ENCODE data around the gene NT5DC2.

The NT5DC2 gene

GRCh38 chr3:52541050-52541449 is 7.4 kb upstream of the NT5DC2 start:
- no peak for TF ChIP-seq ZBTB7A (IDR thresholded peaks at IDR 0.05; ENCODE audit: low read depth)
- no peak for TF ChIP-seq TCF12 (IDR thresholded peaks at IDR 0.05; ENCODE audit: low read depth)
- no peak for TF ChIP-seq YY1 (IDR thresholded peaks at IDR 0.05; ENCODE audit: low read depth)
- no peak for TF ChIP-seq CEBPB (IDR thresholded peaks at IDR 0.05)
- no peak for TF ChIP-seq NFIC (IDR thresholded peaks at IDR 0.05)
- TF ChIP-seq, protein P1, sequence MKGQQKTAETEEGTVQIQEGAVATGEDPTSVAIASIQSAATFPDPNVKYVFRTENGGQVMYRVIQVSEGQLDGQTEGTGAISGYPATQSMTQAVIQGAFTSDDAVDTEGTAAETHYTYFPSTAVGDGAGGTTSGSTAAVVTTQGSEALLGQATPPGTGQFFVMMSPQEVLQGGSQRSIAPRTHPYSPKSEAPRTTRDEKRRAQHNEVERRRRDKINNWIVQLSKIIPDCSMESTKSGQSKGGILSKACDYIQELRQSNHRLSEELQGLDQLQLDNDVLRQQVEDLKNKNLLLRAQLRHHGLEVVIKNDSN (IDR thresholded peaks at IDR 0.05): no peak
- TF ChIP-seq TEAD4 (IDR thresholded peaks at IDR 0.05): no peak
- no peak for TF ChIP-seq MAX (IDR thresholded peaks at IDR 0.05)
- TF ChIP-seq TAF1 (IDR thresholded peaks at IDR 0.05; ENCODE audit: low read depth): no peak
- TF ChIP-seq FOXM1 (IDR thresholded peaks at IDR 0.05; ENCODE audit: borderline replicate concordance, low read depth): no peak
- no peak for TF ChIP-seq RAD21 (IDR thresholded peaks at IDR 0.05; ENCODE audit: low read depth)
- TF ChIP-seq EP300 (IDR thresholded peaks at IDR 0.05; ENCODE audit: borderline replicate concordance): no peak
- TF ChIP-seq REST (IDR thresholded peaks at IDR 0.05; ENCODE audit: low read depth): no peak
- TF ChIP-seq CREB1 (IDR thresholded peaks at IDR 0.05; ENCODE audit: low read depth): no peak
- no peak for TF ChIP-seq EGR1 (IDR thresholded peaks at IDR 0.05)

DNA sequence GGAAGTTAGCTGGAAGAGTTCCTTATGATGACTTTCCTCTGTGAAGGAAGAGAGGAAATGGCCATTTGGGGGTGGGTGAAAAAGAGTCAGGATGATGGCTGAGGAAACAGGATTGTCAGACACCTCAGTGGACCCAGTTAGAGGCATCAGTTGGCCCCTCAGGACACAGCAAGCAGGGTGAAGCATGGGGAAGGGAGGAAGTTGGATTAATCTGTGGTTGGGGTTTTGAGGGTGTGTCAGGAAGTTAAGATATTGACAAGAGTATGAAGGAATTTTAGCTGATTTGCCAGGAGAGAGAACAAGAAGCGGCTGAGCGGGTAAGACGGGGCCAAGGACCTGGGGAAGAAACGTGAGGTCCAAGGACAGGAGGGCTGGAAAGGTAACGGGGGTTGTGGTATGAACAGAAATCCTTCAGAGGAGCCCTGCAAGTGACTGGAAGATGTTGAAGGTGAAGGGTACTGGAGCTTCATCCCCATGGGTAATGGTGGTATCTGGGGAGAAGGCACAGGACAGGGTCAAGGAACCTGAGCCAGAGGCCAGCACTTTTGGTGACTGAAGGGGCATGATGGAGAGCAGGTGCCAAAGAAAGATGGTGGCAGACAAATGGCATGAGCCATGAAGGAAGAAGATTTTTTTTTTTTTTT is 5.5 kb upstream of the NT5DC2 start:
- no peak for TF ChIP-seq RAD21 (IDR thresholded peaks at IDR 0.05; ENCODE audit: low read depth)
- no peak for TF ChIP-seq TCF12 (IDR thresholded peaks at IDR 0.05; ENCODE audit: low read depth)
- no peak for TF ChIP-seq REST (IDR thresholded peaks at IDR 0.05; ENCODE audit: low read depth)
- no peak for TF ChIP-seq TAF1 (IDR thresholded peaks at IDR 0.05; ENCODE audit: low read depth)
- TF ChIP-seq FOXM1 (IDR thresholded peaks at IDR 0.05; ENCODE audit: borderline replicate concordance, low read depth): no peak
- TF ChIP-seq, protein P1 (IDR thresholded peaks at IDR 0.05): no peak
- TF ChIP-seq ZBTB7A (IDR thresholded peaks at IDR 0.05; ENCODE audit: low read depth): no peak
- TF ChIP-seq EP300 (IDR thresholded peaks at IDR 0.05; ENCODE audit: borderline replicate concordance): no peak
- no peak for TF ChIP-seq CREB1 (IDR thresholded peaks at IDR 0.05; ENCODE audit: low read depth)
- TF ChIP-seq MAX (IDR thresholded peaks at IDR 0.05): no peak
- TF ChIP-seq EGR1 (IDR thresholded peaks at IDR 0.05): no peak
- TF ChIP-seq YY1 (IDR thresholded peaks at IDR 0.05; ENCODE audit: low read depth): no peak
- TF ChIP-seq TEAD4 (IDR thresholded peaks at IDR 0.05): no peak
- TF ChIP-seq NFIC (IDR thresholded peaks at IDR 0.05): no peak
- TF ChIP-seq CEBPB (IDR thresholded peaks at IDR 0.05): no peak

DNA sequence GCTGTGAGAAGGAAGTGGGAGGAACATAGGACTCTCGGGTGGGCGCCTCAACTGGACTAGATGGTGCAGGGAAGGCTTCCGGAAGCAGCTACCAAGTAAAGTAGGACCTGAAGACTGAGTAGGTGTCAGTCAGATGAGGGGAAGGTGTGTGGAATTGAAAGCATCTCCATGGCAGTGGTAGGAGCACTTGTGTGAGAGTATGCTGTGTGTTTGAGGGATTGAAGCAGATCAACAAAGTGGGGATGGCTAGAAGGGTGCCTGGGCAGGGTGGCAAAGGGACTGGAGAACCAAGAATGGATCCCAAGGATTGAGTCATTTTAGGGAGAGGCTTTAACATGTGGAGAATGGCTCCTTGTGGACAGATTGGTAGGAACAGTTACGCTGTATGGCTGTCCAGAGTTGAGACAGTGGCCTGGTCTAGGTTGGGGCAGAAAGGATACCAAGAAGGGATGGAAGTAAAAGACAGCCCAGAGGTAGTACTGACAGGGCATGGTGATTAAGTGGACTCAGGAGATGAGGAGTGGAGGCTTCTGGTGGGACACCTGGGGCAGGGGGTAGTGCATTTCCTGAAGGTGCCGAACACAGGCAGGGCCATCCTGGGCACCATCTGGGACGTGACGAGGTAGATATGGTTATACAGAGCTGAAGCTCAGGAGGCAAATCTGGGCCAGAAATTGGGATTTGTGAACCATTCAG is 4.2 kb upstream of the NT5DC2 start:
- TF ChIP-seq, protein P1 (IDR thresholded peaks at IDR 0.05): no peak
- TF ChIP-seq RAD21 (IDR thresholded peaks at IDR 0.05; ENCODE audit: low read depth): no peak
- no peak for TF ChIP-seq REST (IDR thresholded peaks at IDR 0.05; ENCODE audit: low read depth)
- TF ChIP-seq YY1 (IDR thresholded peaks at IDR 0.05; ENCODE audit: low read depth): no peak
- TF ChIP-seq FOXM1 (IDR thresholded peaks at IDR 0.05; ENCODE audit: borderline replicate concordance, low read depth): no peak
- TF ChIP-seq EGR1 (IDR thresholded peaks at IDR 0.05): no peak
- no peak for TF ChIP-seq TEAD4 (IDR thresholded peaks at IDR 0.05)
- TF ChIP-seq TAF1 (IDR thresholded peaks at IDR 0.05; ENCODE audit: low read depth): no peak
- no peak for TF ChIP-seq CREB1 (IDR thresholded peaks at IDR 0.05; ENCODE audit: low read depth)
- TF ChIP-seq NFIC (IDR thresholded peaks at IDR 0.05): no peak
- no peak for TF ChIP-seq MAX (IDR thresholded peaks at IDR 0.05)
- TF ChIP-seq TCF12 (IDR thresholded peaks at IDR 0.05; ENCODE audit: low read depth): no peak
- TF ChIP-seq ZBTB7A (IDR thresholded peaks at IDR 0.05; ENCODE audit: low read depth): no peak
- TF ChIP-seq EP300 (IDR thresholded peaks at IDR 0.05; ENCODE audit: borderline replicate concordance): no peak
- TF ChIP-seq CEBPB (IDR thresholded peaks at IDR 0.05): no peak

Measured in Ishikawa (cell line).